ENCODE results near the gene TMEM120B. TPM values are rescaled to one million over a fixed set of nuclear protein-coding genes. Genes with fewer than 3 reads are reported as not detected.

Gene TMEM120B
- total RNA-seq, 2 donors from 2014 or later = 7.3 to 8.8 TPM

DNA sequence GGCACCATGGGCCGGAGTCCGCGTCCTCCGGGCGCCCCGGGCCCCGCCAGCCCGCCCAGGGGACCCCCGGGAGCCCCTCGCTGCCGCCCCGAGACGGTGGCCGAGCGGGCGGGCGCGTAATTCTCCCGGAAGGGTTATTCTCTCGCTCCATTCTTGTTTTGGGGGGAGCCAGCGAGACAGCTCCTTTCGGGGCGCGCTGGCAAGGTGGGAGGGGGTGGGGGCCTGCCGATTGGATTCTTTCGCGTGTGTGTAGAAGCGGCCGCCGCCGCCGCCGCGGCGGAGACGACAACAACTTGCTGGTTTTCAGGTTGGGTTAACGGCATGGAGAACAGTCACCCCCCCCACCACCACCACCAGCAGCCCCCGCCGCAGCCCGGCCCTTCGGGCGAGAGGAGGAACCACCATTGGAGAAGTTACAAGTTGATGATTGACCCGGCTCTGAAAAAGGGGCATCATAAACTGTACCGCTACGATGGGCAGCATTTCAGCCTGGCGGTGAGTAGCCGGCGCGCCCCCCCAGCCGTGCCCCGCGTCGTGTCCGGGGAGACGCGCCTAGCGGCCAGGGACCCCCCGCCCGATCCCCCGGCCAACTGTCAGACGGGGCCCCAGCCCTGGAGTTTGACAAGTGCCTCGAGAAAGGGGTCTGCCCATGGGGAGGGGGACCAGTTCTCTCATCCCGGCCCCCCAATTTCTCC is 92.0 kb downstream of the TMEM120B start:
- DNase-seq (ENCODE audit: low spot score) (no peak), ATAC-seq (ENCODE audit: insufficient number of reproducible peaks, low FRiP score, low read depth) (no peak)
- peak overlapping the region; percentile 95 for H3K4me3 ChIP-seq
- peaks cover 16% of the 10 kb centered on the region for H3K36me3 ChIP-seq
- no peaks in the 10 kb centered on the region for H3K9me3 ChIP-seq
- peaks cover 20 to 26% of the 10 kb centered on the region in 2 donors for H3K4me1 ChIP-seq (ENCODE audit: control insufficient read depth in 1 of 2, low read depth in 2 of 2)
- TF ChIP-seq, protein P1, sequence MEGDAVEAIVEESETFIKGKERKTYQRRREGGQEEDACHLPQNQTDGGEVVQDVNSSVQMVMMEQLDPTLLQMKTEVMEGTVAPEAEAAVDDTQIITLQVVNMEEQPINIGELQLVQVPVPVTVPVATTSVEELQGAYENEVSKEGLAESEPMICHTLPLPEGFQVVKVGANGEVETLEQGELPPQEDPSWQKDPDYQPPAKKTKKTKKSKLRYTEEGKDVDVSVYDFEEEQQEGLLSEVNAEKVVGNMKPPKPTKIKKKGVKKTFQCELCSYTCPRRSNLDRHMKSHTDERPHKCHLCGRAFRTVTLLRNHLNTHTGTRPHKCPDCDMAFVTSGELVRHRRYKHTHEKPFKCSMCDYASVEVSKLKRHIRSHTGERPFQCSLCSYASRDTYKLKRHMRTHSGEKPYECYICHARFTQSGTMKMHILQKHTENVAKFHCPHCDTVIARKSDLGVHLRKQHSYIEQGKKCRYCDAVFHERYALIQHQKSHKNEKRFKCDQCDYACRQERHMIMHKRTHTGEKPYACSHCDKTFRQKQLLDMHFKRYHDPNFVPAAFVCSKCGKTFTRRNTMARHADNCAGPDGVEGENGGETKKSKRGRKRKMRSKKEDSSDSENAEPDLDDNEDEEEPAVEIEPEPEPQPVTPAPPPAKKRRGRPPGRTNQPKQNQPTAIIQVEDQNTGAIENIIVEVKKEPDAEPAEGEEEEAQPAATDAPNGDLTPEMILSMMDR (IDR thresholded peaks at IDR 0.05) = peak; percentile 9
- peak overlapping the region; percentile 90 to 95 for H3K27ac ChIP-seq
- no peaks in the 10 kb centered on the region for H3K27me3 ChIP-seq (replicated peaks; ENCODE audit: insufficient read depth)

DNA sequence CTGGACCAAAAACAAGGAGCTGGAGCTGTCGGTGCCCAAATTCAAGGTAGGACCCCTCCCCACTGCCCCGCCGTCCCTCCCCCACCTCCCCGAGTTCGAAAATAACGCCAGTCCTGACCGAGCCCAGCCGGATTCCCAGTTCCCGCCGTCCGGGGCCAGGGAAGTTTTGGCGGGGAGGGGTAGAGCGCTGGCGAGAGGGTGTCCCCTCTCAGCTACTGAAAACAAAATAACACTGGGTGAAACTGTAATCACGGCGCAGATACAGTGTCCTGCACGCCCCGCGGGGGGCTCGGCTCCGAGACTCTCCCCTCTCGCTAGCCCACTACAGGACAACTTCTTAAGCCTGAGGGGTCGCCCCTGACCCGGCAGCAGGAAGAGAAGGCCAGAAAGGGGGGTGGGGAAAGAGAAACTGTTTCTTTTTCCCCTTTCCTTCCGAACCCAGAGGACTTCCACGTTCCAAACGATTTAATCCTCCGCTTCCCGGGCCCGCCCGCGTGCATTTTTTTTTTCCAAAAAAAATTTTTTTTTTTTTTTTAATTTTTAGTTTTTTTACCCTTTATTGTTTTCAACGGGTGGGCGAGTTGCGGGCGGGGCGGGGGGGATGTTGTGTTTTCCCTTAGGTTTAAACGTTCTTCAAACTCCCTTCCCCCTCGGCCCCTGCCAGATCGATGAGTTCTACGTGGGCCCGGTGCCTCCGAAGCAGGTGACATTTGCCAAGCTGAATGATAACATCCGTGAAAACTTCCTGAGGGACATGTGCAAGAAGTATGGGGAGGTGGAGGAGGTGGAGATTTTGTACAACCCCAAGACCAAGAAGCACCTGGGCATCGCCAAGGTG is 92.8 kb downstream of the TMEM120B start:
- no peak for DNase-seq (ENCODE audit: low spot score)
- peaks cover 24% of the 10 kb centered on the region for H3K36me3 ChIP-seq

GRCh38 chr12:121806009-121806545 is 93.5 kb downstream of the TMEM120B start:
- Histone ChIP-seq H3K27ac (peak overlapping the region; percentile 19 to 47), H3K27me3 (replicated peaks; ENCODE audit: insufficient read depth) (no peaks in the 10 kb centered on the region), H3K4me3 (peak overlapping the region; percentile 95), H3K36me3 (peaks cover 28% of the 10 kb centered on the region), H3K4me1 (ENCODE audit: control insufficient read depth in 1 of 2, low read depth in 2 of 2) (peaks cover 26 to 40% of the 10 kb centered on the region in 2 donors), H3K9me3 (no peaks in the 10 kb centered on the region)
- DNase-seq (ENCODE audit: low spot score) (no peak), ATAC-seq (ENCODE audit: insufficient number of reproducible peaks, low FRiP score, low read depth) (no peak)
- TF ChIP-seq, protein P1 (IDR thresholded peaks at IDR 0.05) = no peak

More for the DNA sequence above, 92.8 kb downstream of the TMEM120B start:
- no peaks in the 10 kb centered on the region for H3K9me3 ChIP-seq
- TF ChIP-seq, protein P1 (IDR thresholded peaks at IDR 0.05) = no peak
- peak overlapping the region; percentile 90 to 95 for H3K27ac ChIP-seq
- H3K4me3 ChIP-seq = peak overlapping the region; percentile 95
- H3K27me3 ChIP-seq (replicated peaks; ENCODE audit: insufficient read depth) = no peaks in the 10 kb centered on the region
- ATAC-seq (ENCODE audit: insufficient number of reproducible peaks, low FRiP score, low read depth) = no peak
- H3K4me1 ChIP-seq (ENCODE audit: control insufficient read depth in 1 of 2, low read depth in 2 of 2) = peaks cover 20 to 33% of the 10 kb centered on the region in 2 donors

DNA sequence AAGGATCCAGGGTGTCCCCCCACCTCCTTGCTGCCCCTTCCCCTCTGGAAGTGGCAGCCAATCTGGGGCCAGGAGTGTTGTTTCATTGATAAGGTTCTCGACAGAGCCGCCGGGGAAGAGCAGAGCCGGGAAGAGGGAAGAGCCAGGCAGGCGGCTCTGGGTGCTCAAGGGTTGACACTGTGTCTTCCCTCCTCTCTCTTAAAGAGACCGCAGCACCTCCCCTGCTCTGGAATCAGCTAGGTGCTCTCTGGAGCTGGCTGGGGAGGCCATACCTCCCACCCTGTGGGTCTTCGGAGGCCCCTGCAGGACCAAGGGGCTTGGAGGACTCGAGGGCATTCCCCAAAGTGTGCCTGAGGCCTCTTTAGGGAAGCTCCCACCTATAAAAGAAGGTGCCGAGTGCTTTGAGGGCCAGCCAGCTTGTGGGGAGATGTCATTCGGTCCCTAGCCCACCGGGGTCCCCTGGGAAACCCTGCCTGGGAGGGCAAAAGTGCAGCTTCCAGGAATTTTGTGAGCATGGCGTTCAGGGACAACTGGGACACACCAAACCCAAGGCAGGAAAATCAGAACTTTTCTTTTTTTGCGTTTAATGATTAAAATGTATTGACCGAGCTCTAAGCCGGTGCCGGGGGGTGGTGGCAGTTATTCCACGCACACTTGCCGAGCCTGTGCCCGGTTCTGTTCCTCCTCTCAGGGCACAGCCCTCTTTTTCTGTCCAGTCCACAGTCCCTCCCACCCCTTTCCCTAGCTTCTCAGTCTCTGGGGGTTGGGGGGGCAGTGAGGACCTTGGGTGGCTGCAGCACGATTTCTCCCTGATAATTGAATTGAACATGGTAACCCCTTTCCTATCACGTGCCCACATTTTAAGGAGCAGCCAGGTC is 94.2 kb downstream of the TMEM120B start:
- Histone ChIP-seq H3K36me3 (peaks cover 28% of the 10 kb centered on the region), H3K4me1 (ENCODE audit: control insufficient read depth in 1 of 2, low read depth in 2 of 2) (peaks cover 31 to 47% of the 10 kb centered on the region in 2 donors), H3K27ac (peak overlapping the region; percentile 11 to 47), H3K27me3 (replicated peaks; ENCODE audit: insufficient read depth) (no peaks in the 10 kb centered on the region), H3K4me3 (peak overlapping the region; percentile 95), H3K9me3 (no peaks in the 10 kb centered on the region)
- TF ChIP-seq, protein P1 (IDR thresholded peaks at IDR 0.05) = no peak
- ATAC-seq (ENCODE audit: insufficient number of reproducible peaks, low FRiP score, low read depth) (no peak), DNase-seq (ENCODE audit: low spot score) (no peak)

Data from thoracic aorta (tissue), 2 donors.